Measurements from ENCODE around the gene IL4R. TPM values are rescaled to one million over a fixed set of nuclear protein-coding genes. Genes with fewer than 3 reads are reported as not detected.

The IL4R gene
- total RNA-seq, 4 donors from 2014 or later, result 19.2 to 43.3 (median 39.3) TPM

DNA sequence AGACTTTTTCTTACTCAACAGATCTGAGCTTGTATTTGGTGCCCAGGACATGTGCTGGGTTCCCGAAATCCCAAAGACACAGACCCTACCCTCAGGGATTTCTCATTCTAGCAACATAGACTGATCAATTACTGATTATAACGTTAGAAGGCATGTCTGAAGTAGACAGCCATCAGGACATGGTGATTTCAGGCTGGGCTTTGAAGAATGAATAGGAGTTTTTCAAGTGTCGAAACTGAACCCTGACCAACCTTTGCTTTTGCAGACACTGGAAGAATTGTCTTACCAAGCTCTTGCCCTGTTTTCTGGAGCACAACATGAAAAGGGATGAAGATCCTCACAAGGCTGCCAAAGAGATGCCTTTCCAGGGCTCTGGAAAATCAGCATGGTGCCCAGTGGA, 48.2 kb downstream of the IL4R start:
- DNase-seq (ENCODE audit: low spot score in 2 of 2), result no peak
- H3K27ac ChIP-seq, result no peak overlapping the region
- no peaks in the 10 kb centered on the region for H3K27me3 ChIP-seq
- no peaks in the 10 kb centered on the region for H3K9me3 ChIP-seq
- no peak overlapping the region for H3K4me3 ChIP-seq
- H3K4me1 ChIP-seq, result peaks cover 0 to 1% (median under 1%) of the 10 kb centered on the region in 4 donors
- TF ChIP-seq, protein P1, sequence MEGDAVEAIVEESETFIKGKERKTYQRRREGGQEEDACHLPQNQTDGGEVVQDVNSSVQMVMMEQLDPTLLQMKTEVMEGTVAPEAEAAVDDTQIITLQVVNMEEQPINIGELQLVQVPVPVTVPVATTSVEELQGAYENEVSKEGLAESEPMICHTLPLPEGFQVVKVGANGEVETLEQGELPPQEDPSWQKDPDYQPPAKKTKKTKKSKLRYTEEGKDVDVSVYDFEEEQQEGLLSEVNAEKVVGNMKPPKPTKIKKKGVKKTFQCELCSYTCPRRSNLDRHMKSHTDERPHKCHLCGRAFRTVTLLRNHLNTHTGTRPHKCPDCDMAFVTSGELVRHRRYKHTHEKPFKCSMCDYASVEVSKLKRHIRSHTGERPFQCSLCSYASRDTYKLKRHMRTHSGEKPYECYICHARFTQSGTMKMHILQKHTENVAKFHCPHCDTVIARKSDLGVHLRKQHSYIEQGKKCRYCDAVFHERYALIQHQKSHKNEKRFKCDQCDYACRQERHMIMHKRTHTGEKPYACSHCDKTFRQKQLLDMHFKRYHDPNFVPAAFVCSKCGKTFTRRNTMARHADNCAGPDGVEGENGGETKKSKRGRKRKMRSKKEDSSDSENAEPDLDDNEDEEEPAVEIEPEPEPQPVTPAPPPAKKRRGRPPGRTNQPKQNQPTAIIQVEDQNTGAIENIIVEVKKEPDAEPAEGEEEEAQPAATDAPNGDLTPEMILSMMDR (IDR thresholded peaks at IDR 0.05), result no peak
- no peak for TF ChIP-seq EP300 (IDR thresholded peaks at IDR 0.05)
- no peak for TF ChIP-seq POLR2A (IDR thresholded peaks at IDR 0.05)
- H3K36me3 ChIP-seq, result peaks cover 0 to 52% (median 2%) of the 10 kb centered on the region in 3 donors
- WGBS, 2 donors, result 85 to 95% methylated on average over 3 of the region's 3 CpGs

DNA sequence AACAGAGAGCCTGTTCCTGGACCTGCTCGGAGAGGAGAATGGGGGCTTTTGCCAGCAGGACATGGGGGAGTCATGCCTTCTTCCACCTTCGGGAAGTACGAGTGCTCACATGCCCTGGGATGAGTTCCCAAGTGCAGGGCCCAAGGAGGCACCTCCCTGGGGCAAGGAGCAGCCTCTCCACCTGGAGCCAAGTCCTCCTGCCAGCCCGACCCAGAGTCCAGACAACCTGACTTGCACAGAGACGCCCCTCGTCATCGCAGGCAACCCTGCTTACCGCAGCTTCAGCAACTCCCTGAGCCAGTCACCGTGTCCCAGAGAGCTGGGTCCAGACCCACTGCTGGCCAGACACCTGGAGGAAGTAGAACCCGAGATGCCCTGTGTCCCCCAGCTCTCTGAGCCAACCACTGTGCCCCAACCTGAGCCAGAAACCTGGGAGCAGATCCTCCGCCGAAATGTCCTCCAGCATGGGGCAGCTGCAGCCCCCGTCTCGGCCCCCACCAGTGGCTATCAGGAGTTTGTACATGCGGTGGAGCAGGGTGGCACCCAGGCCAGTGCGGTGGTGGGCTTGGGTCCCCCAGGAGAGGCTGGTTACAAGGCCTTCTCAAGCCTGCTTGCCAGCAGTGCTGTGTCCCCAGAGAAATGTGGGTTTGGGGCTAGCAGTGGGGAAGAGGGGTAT, 48.9 kb downstream of the IL4R start:
- H3K27ac ChIP-seq, result no peak overlapping the region
- H3K9me3 ChIP-seq, result no peaks in the 10 kb centered on the region
- WGBS, 2 donors, result 89 to 93% methylated on average over 13 to 14 of the region's 16 CpGs
- H3K36me3 ChIP-seq, result peaks cover 0 to 49% (median 2%) of the 10 kb centered on the region in 3 donors
- H3K4me1 ChIP-seq, result peaks cover 0 to 8% (median 6%) of the 10 kb centered on the region in 4 donors
- no peak overlapping the region for H3K4me3 ChIP-seq
- H3K27me3 ChIP-seq, result no peaks in the 10 kb centered on the region
- no peak for DNase-seq (ENCODE audit: low spot score in 2 of 2)
- TF ChIP-seq POLR2A (IDR thresholded peaks at IDR 0.05) (no peak), EP300 (IDR thresholded peaks at IDR 0.05) (no peak)
- TF ChIP-seq, protein P1 (IDR thresholded peaks at IDR 0.05), result no peak

DNA sequence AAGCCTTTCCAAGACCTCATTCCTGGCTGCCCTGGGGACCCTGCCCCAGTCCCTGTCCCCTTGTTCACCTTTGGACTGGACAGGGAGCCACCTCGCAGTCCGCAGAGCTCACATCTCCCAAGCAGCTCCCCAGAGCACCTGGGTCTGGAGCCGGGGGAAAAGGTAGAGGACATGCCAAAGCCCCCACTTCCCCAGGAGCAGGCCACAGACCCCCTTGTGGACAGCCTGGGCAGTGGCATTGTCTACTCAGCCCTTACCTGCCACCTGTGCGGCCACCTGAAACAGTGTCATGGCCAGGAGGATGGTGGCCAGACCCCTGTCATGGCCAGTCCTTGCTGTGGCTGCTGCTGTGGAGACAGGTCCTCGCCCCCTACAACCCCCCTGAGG, 49.5 kb downstream of the IL4R start:
- peaks cover 0 to 48% (median 2%) of the 10 kb centered on the region in 3 donors for H3K36me3 ChIP-seq
- no peak overlapping the region for H3K4me3 ChIP-seq
- no peaks in the 10 kb centered on the region for H3K27me3 ChIP-seq
- H3K4me1 ChIP-seq, result peaks cover 0 to 14% (median 8%) of the 10 kb centered on the region in 4 donors
- H3K9me3 ChIP-seq, result no peaks in the 10 kb centered on the region
- DNase-seq (ENCODE audit: low spot score in 2 of 2), result no peak
- H3K27ac ChIP-seq, result no peak overlapping the region
- WGBS, 2 donors, result 88 to 96% methylated on average over 5 of the region's 5 CpGs
- TF ChIP-seq EP300 (IDR thresholded peaks at IDR 0.05), result no peak
- TF ChIP-seq POLR2A (IDR thresholded peaks at IDR 0.05), result no peak
- TF ChIP-seq, protein P1 (IDR thresholded peaks at IDR 0.05), result no peak

DNA sequence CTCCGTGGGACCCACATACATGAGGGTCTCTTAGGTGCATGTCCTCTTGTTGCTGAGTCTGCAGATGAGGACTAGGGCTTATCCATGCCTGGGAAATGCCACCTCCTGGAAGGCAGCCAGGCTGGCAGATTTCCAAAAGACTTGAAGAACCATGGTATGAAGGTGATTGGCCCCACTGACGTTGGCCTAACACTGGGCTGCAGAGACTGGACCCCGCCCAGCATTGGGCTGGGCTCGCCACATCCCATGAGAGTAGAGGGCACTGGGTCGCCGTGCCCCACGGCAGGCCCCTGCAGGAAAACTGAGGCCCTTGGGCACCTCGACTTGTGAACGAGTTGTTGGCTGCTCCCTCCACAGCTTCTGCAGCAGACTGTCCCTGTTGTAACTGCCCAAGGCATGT, 50.0 kb downstream of the IL4R start:
- no peaks in the 10 kb centered on the region for H3K27me3 ChIP-seq
- peaks cover 0 to 42% (median 2%) of the 10 kb centered on the region in 3 donors for H3K36me3 ChIP-seq
- H3K4me3 ChIP-seq, result no peak overlapping the region
- H3K4me1 ChIP-seq, result peaks cover 0 to 15% (median 8%) of the 10 kb centered on the region in 4 donors
- TF ChIP-seq POLR2A (IDR thresholded peaks at IDR 0.05) (no peak), EP300 (IDR thresholded peaks at IDR 0.05) (no peak)
- TF ChIP-seq, protein P1 (IDR thresholded peaks at IDR 0.05), result no peak
- no peak for DNase-seq (ENCODE audit: low spot score in 2 of 2)
- H3K9me3 ChIP-seq, result no peaks in the 10 kb centered on the region
- 74 to 76% methylated on average over 7 to 9 of the region's 9 CpGs for WGBS, 2 donors
- H3K27ac ChIP-seq, result no peak overlapping the region

DNA sequence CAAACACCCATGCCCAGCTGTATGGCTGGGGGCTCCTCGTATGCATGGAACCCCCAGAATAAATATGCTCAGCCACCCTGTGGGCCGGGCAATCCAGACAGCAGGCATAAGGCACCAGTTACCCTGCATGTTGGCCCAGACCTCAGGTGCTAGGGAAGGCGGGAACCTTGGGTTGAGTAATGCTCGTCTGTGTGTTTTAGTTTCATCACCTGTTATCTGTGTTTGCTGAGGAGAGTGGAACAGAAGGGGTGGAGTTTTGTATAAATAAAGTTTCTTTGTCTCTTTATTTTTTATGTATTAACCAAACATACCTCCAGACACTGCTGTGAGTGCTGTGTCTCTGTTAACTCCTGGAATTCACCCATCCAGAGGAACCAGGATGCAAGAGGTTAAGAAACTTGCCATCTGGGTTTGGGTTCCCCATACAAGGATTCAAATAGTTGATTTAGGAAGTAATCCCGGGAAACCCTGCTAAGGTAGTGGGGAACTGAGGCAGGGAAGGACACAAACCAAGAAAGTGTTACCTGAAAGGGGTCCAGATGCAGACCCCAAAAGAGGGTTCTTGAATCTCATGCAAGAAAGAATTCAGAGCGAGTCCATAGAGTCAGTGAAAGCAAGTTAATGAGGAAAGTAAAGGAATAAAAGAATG, 50.8 kb downstream of the IL4R start:
- H3K27ac ChIP-seq, result no peak overlapping the region
- TF ChIP-seq, protein P1 (IDR thresholded peaks at IDR 0.05), result no peak
- TF ChIP-seq EP300 (IDR thresholded peaks at IDR 0.05) (no peak), POLR2A (IDR thresholded peaks at IDR 0.05) (no peak)
- no peaks in the 10 kb centered on the region for H3K27me3 ChIP-seq
- DNase-seq (ENCODE audit: low spot score in 2 of 2), result no peak
- H3K9me3 ChIP-seq, result no peaks in the 10 kb centered on the region
- peaks cover 0 to 34% (median 0%) of the 10 kb centered on the region in 3 donors for H3K36me3 ChIP-seq
- peaks cover 0 to 15% (median 8%) of the 10 kb centered on the region in 4 donors for H3K4me1 ChIP-seq
- 78 to 81% methylated on average over 6 of the region's 6 CpGs for WGBS, 2 donors
- no peak overlapping the region for H3K4me3 ChIP-seq
